ENCODE measurements around the gene SPO11. TPM values are rescaled to one million over a fixed set of nuclear protein-coding genes. Genes with fewer than 3 reads are reported as not detected.

SPO11 gene
- not detected in 2 replicates for total RNA-seq

DNA sequence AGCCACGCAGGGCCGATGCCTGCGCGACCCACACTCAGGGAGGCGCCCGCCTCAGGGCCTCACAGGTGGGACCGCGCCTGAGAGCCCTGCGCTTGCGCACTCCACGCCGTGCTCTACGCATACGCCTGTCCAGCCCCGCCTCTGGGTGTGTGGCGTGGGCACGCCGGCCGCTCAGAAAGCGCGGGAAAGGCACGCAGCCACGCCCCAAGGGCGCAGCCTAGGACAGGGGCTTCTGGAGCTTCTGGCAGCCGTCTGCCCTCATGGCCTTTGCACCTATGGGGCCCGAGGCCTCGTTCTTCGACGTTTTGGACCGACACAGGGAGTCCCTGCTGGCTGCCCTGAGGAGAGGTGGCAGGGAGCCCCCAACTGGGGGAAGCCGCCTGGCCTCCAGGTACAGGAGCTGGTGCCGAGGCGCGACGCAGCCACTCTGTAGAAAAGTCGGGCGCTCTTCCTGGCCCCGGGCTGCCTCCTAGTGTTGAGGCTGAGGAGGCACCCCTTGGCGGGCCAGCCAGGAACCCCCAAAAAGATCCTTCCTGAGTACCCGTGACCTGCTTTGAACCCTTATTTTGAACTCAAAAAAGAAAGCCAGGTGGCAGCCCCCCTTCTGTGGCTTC lies at the start of gene SPO11:
TSS of gene SPO11 (plus strand) at position 196 of the 614 bp plus-strand sequence. CDS start at position 261, 65 bp downstream.
- Mint-ChIP-seq H3K27me3 (ENCODE audit: low read depth) (peaks cover 43% of the 10 kb centered on the region), H3K36me3 (ENCODE audit: low read depth) (no peaks in the 10 kb centered on the region), H3K9me3 (no peaks in the 10 kb centered on the region), H3K27ac (no peak within 1 kb of the TSS), H3K4me1 (ENCODE audit: low read depth) (no peaks in the 10 kb centered on the region), H3K4me3 (ENCODE audit: low read depth) (no peak within 1 kb of the TSS)
- DNase-seq (ENCODE audit: low spot score) = no peak
- intact Hi-C loops (cut with micrococcal nuclease) = no loop called here

DNA sequence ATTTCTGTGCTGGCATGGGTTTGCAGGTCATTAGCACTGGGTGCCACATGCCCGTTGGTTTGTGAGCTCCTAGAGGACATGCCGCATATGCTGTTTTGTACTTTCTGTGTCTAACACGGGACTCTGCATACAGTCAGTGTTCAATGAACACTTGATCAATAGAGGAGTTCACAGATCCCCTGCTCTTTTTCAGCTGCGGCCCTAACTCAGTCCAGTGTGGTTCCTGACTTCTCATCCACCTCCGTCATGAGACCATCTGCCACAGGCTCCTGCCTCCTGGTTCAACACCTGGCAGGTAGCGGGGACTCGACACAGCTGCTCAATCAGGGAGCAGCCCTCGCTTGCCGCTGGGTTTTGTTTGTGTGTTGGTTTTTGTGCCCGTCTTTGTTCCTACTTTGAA lies 49.4 kb upstream of the SPO11 start:
- Mint-ChIP-seq H3K27me3 (ENCODE audit: low read depth) (peaks cover 26% of the 10 kb centered on the region), H3K27ac (no peak overlapping the region), H3K9me3 (no peaks in the 10 kb centered on the region), H3K4me1 (ENCODE audit: low read depth) (no peaks in the 10 kb centered on the region), H3K36me3 (ENCODE audit: low read depth) (no peaks in the 10 kb centered on the region), H3K4me3 (ENCODE audit: low read depth) (no peak overlapping the region)
- intact Hi-C loops (cut with micrococcal nuclease) = no loop called here
- no peak for DNase-seq (ENCODE audit: low spot score)

DNA sequence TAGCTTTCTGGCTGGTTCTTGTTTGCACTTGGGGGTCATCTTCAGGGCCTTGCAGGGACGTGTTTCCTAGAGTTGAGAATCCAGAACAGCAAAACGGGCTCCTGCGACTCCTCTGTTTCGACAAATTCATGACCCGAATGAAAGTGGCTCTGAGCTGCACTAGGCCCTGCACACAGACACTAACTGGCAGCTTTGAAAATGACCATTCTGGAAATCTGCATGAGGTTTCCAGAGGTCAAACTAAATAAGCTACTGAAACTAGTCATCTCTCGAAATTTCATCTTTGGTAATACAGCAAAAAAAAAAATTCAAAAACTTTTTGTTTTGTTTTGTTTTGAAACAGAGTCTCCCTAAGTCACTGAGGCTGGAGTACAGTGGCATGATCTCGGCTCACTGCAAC lies 47.7 kb upstream of the SPO11 start:
- Mint-ChIP-seq H3K9me3 (no peaks in the 10 kb centered on the region), H3K27me3 (ENCODE audit: low read depth) (peaks cover 21% of the 10 kb centered on the region), H3K4me1 (ENCODE audit: low read depth) (no peaks in the 10 kb centered on the region), H3K27ac (no peak overlapping the region), H3K36me3 (ENCODE audit: low read depth) (no peaks in the 10 kb centered on the region), H3K4me3 (ENCODE audit: low read depth) (no peak overlapping the region)
- no peak for DNase-seq (ENCODE audit: low spot score)
- intact Hi-C loops (cut with micrococcal nuclease) = no loop called here

DNA sequence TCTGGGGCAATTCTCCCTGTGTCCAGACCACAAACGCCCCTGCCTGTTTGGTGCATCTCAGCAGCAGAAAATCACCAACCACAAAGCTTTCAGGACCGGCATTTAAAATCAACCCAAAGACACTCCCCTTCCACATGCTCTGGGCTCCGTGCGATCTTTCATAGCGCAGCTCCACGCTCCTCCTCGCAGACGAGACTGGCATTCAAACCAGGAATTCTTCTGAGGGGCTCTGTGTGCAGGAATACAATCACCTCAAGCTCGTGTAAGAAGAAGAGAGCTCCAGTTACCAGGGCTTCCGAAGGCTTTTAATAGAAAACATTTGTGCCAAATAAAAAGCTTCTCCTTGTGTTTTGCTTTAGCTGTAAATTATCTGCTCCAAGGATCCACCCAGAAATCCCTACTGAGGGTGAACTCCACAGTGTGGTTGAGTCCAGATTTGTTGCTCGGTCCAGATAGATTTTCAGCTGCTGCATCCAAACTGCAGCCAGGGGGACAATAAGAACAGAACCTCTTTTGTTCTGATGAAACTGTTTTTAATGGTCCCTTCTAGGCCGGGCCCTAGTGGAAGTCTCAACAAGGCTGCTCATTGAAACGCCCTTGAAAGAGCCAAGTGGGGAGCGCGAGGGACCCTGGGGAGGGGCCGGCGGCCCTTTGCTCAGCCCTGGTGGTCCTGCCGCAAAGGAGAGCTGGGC lies 46.8 kb upstream of the SPO11 start:
- Mint-ChIP-seq H3K27ac (no peak overlapping the region), H3K4me3 (ENCODE audit: low read depth) (no peak overlapping the region), H3K27me3 (ENCODE audit: low read depth) (peaks cover 28% of the 10 kb centered on the region), H3K4me1 (ENCODE audit: low read depth) (no peaks in the 10 kb centered on the region), H3K9me3 (no peaks in the 10 kb centered on the region), H3K36me3 (ENCODE audit: low read depth) (no peaks in the 10 kb centered on the region)
- intact Hi-C loops (cut with micrococcal nuclease) = no loop called here
- DNase-seq (ENCODE audit: low spot score) = no peak

DNA sequence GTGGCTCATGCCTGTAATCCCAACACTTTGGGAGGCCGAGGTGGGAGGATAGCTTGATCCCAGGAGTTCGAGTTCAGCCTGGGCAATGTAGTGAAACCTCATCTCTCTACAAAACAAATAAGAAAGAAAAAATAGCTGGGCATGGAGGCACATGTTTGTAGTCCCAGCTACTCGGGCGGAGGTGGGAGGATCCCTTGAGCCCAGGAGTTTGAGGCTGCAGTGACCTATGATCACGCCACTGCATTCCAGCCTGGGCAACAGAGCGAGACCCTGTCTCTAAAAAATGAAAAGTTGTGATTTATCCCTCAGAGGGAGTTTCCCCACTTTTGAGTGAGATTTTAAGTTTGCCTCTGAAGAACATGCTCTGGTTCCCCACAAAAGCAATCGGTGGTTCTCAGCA lies 45.7 kb upstream of the SPO11 start:
- H3K27me3 Mint-ChIP-seq (ENCODE audit: low read depth) = peaks cover 33% of the 10 kb centered on the region
- H3K36me3 Mint-ChIP-seq (ENCODE audit: low read depth) = no peaks in the 10 kb centered on the region
- no peak for DNase-seq (ENCODE audit: low spot score)
- intact Hi-C loops (cut with micrococcal nuclease) = no loop called here
- H3K4me3 Mint-ChIP-seq (ENCODE audit: low read depth) = no peak overlapping the region
- no peaks in the 10 kb centered on the region for H3K9me3 Mint-ChIP-seq
- no peaks in the 10 kb centered on the region for H3K4me1 Mint-ChIP-seq (ENCODE audit: low read depth)
- H3K27ac Mint-ChIP-seq = no peak overlapping the region

DNA sequence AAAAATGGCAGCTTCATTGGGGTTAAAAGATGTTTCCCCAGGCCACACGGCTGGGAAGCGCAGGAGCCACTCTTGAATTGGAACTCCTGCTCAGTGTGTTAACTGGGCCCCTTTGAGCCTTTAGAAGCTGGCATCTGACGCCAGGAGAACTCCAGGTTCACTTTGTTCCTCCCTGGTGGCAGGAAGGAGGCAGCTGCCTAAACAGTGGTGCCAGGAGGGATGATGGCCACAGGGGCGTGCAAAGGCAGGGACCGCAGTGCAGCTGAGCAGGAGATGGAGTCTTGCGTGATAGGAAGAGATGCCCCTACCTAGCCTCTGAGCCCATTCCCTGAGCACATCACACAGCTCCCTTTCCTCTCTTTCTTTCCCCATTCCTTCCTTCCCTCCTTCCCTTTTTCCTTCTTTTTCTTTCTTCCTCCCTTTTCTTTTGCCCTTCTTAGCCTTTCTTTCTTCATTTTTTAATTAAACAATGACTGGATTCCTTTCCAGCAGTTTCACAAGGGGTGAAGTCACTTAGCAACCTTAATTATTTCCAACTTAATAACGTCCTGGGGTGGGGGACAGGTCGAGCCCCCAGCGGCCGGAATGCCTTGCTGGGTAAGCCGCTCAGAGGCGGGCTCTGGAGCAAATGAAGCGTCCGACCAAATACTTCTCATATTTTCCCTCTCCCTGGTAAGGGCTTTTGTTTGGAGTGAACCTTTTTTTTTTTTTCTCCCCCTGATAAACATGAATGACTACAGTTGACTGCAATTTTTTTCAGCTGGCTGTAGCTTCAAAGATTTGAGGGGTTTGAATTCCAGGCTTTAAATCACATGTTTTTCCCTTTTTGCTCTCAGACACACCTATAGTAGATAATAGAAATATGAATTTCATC lies 42.4 kb upstream of the SPO11 start:
- no peak for DNase-seq (ENCODE audit: low spot score)
- no peak overlapping the region for H3K27ac Mint-ChIP-seq
- no peaks in the 10 kb centered on the region for H3K36me3 Mint-ChIP-seq (ENCODE audit: low read depth)
- intact Hi-C loops (cut with micrococcal nuclease) = no loop called here
- H3K4me3 Mint-ChIP-seq (ENCODE audit: low read depth) = no peak overlapping the region
- peaks cover 39% of the 10 kb centered on the region for H3K27me3 Mint-ChIP-seq (ENCODE audit: low read depth)
- H3K4me1 Mint-ChIP-seq (ENCODE audit: low read depth) = no peaks in the 10 kb centered on the region
- no peaks in the 10 kb centered on the region for H3K9me3 Mint-ChIP-seq

DNA sequence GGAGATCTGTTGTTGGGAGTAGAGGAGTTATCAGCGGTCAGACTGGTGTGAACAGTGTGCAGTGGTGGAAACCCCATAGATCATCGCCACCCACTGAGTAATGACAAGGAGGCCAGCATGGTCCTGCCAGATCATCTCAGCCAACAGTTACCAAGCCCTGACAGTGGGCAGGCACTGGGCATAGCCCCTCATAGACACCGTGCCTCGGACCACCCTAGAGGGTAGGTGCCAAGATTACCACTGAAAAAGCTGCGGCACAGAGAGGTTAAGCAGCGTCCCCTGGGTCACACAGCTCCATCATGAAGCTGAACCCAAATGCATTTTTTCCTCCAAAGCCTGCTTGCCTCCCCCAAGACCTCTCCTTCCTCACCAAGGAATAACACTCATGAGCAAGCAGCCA lies 41.7 kb upstream of the SPO11 start:
- intact Hi-C loops (cut with micrococcal nuclease) = no loop called here
- H3K4me1 Mint-ChIP-seq (ENCODE audit: low read depth) = no peaks in the 10 kb centered on the region
- no peak overlapping the region for H3K27ac Mint-ChIP-seq
- peaks cover 35% of the 10 kb centered on the region for H3K27me3 Mint-ChIP-seq (ENCODE audit: low read depth)
- no peaks in the 10 kb centered on the region for H3K9me3 Mint-ChIP-seq
- H3K36me3 Mint-ChIP-seq (ENCODE audit: low read depth) = no peaks in the 10 kb centered on the region
- DNase-seq (ENCODE audit: low spot score) = no peak
- H3K4me3 Mint-ChIP-seq (ENCODE audit: low read depth) = no peak overlapping the region

GRCh38 chr20:57288651-57289277 lies 40.8 kb upstream of the SPO11 start:
- no peaks in the 10 kb centered on the region for H3K36me3 Mint-ChIP-seq (ENCODE audit: low read depth)
- peaks cover 28% of the 10 kb centered on the region for H3K27me3 Mint-ChIP-seq (ENCODE audit: low read depth)
- no peak overlapping the region for H3K4me3 Mint-ChIP-seq (ENCODE audit: low read depth)
- no peak overlapping the region for H3K27ac Mint-ChIP-seq
- intact Hi-C loops (cut with micrococcal nuclease) = no loop called here
- H3K9me3 Mint-ChIP-seq = no peaks in the 10 kb centered on the region
- H3K4me1 Mint-ChIP-seq (ENCODE audit: low read depth) = no peaks in the 10 kb centered on the region
- DNase-seq (ENCODE audit: low spot score) = no peak

DNA sequence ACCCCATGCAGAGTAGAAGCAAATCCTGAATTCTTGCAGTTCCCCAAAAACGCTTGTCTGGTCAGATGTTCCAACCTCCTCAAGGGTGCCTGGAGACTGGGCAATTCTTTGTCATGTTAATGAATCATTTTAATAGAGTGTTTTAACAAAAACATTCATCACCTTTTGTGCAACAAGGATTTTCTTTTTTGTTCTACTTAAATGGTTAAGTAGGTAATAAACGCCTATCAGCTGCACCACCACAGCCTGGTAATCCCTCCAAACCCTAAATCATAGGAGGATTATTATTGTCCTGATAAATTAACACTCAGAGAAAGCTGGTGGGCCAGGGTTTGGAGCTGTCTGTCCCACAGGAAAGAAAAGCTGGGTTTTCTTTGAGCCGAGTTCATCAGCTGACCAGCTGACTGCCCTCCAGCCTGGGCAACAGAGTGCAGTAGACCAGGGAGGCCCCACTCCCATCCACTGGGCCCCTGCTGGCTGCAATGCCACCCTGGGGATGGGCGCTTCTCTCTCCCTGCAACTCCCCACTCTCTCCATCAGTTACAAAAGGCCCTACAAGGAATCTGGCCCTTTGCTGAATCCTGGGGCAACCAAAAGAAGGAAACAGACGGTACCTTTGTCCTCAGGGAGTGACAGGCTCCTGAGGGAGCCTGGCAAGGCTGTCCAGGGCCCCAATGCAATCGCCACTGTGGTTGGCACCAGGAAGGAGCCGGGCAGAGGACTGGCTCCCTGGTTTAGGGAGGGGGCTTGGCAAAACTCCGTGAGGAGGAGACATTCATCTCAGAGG lies 40.0 kb upstream of the SPO11 start:
- intact Hi-C loops (cut with micrococcal nuclease) = no loop called here
- Mint-ChIP-seq H3K27me3 (ENCODE audit: low read depth) (peaks cover 28% of the 10 kb centered on the region), H3K36me3 (ENCODE audit: low read depth) (no peaks in the 10 kb centered on the region)

GRCh38 chr20:57290178-57290484 lies 39.5 kb upstream of the SPO11 start:
- H3K9me3 Mint-ChIP-seq = no peaks in the 10 kb centered on the region
- intact Hi-C loops (cut with micrococcal nuclease) = no loop called here
- peaks cover 28% of the 10 kb centered on the region for H3K27me3 Mint-ChIP-seq (ENCODE audit: low read depth)
- H3K27ac Mint-ChIP-seq = no peak overlapping the region
- no peak overlapping the region for H3K4me3 Mint-ChIP-seq (ENCODE audit: low read depth)
- no peak for DNase-seq (ENCODE audit: low spot score)
- no peaks in the 10 kb centered on the region for H3K36me3 Mint-ChIP-seq (ENCODE audit: low read depth)
- no peaks in the 10 kb centered on the region for H3K4me1 Mint-ChIP-seq (ENCODE audit: low read depth)

More for the DNA sequence above, 40.0 kb upstream of the SPO11 start:
- no peaks in the 10 kb centered on the region for H3K9me3 Mint-ChIP-seq
- no peaks in the 10 kb centered on the region for H3K4me1 Mint-ChIP-seq (ENCODE audit: low read depth)
- no peak overlapping the region for H3K4me3 Mint-ChIP-seq (ENCODE audit: low read depth)
- no peak overlapping the region for H3K27ac Mint-ChIP-seq
- no peak for DNase-seq (ENCODE audit: low spot score)

GRCh38 chr20:57291003-57291402 lies 38.6 kb upstream of the SPO11 start:
- H3K27me3 Mint-ChIP-seq (ENCODE audit: low read depth) = peaks cover 28% of the 10 kb centered on the region
- no peaks in the 10 kb centered on the region for H3K36me3 Mint-ChIP-seq (ENCODE audit: low read depth)
- DNase-seq (ENCODE audit: low spot score) = no peak
- H3K27ac Mint-ChIP-seq = no peak overlapping the region
- no peaks in the 10 kb centered on the region for H3K9me3 Mint-ChIP-seq
- no peaks in the 10 kb centered on the region for H3K4me1 Mint-ChIP-seq (ENCODE audit: low read depth)
- intact Hi-C loops (cut with micrococcal nuclease) = no loop called here
- H3K4me3 Mint-ChIP-seq (ENCODE audit: low read depth) = no peak overlapping the region

GRCh38 chr20:57291694-57292093 lies 37.9 kb upstream of the SPO11 start:
- no peaks in the 10 kb centered on the region for H3K36me3 Mint-ChIP-seq (ENCODE audit: low read depth)
- H3K27me3 Mint-ChIP-seq (ENCODE audit: low read depth) = peaks cover 25% of the 10 kb centered on the region
- DNase-seq (ENCODE audit: low spot score) = no peak
- intact Hi-C loops (cut with micrococcal nuclease) = no loop called here
- H3K27ac Mint-ChIP-seq = no peak overlapping the region
- H3K4me3 Mint-ChIP-seq (ENCODE audit: low read depth) = no peak overlapping the region
- no peaks in the 10 kb centered on the region for H3K4me1 Mint-ChIP-seq (ENCODE audit: low read depth)
- no peaks in the 10 kb centered on the region for H3K9me3 Mint-ChIP-seq

All from activated T-helper 2 cell treated with anti-CD3 and anti-CD28 coated beads, Interferon-gamma antibody, Interleukin-2, Interleukin-4, amounts not matched to agents 10 μg/mL and 5 μg/mL and 100 μg/mL, durations not matched to agents 14 hours and 24 hours and 36 hours (primary cell).